GM23248 (cell line): Measurements from ENCODE around the gene TBC1D12. TPM values are rescaled to one million over a fixed set of nuclear protein-coding genes. Genes with fewer than 3 reads are reported as not detected.

Experiments
- DNase-seq: peaks from one replicate; pipeline ENCODE4 v3.0.0-alpha.2; 2015
- H2AFZ ChIP-seq: fragments of 200-600 bp; sonication (generic); 2 replicates; pipeline ENCODE4 v1.6.1; 2016; ENCODE audit warnings: antibody characterized with exemption
- H3F3A ChIP-seq: fragments of 200-600 bp; sonication (generic); 2 replicates; pipeline ENCODE4 v1.6.1; 2016; ENCODE audit warnings: mild to moderate bottlenecking, antibody characterized with exemption, mixed run types; ENCODE audit not compliant: insufficient read depth
- H3K27ac ChIP-seq: fragments of 200-600 bp; sonication (generic); 2 replicates; pipeline ENCODE4 v1.5.1; 2016; ENCODE audit warnings: mild to moderate bottlenecking
- H3K27me3 ChIP-seq: fragments of 200-600 bp; sonication (generic); replicated peaks from 2 replicates; pipeline ENCODE4 v1.6.1; 2016; ENCODE audit warnings: mild to moderate bottlenecking; ENCODE audit not compliant: insufficient read depth
- H3K36me3 ChIP-seq: fragments of 200-600 bp; sonication (generic); 2 replicates; pipeline ENCODE4 v1.6.1; 2016; ENCODE audit warnings: low read depth, mild to moderate bottlenecking
- H3K4me1 ChIP-seq: fragments of 200-600 bp; sonication (generic); 2 replicates; pipeline ENCODE4 v1.6.1; 2016; ENCODE audit warnings: mild to moderate bottlenecking; ENCODE audit not compliant: insufficient read depth
- H3K4me2 ChIP-seq: fragments of 200-600 bp; sonication (generic); one replicate; pipeline ENCODE4 v1.6.1; 2016; ENCODE audit warnings: mild to moderate bottlenecking; ENCODE audit not compliant: unreplicated experiment
- H3K4me3 ChIP-seq: fragments of 200-600 bp; sonication (generic); 2 replicates; pipeline ENCODE4 v1.5.1; 2016; ENCODE audit warnings: mild to moderate bottlenecking
- H3K79me2 ChIP-seq: fragments of 200-600 bp; sonication (generic); 2 replicates; pipeline ENCODE4 v1.6.1; 2016; ENCODE audit warnings: mild to moderate bottlenecking; ENCODE audit not compliant: insufficient read depth
- H3K9ac ChIP-seq: fragments of 200-600 bp; sonication (generic); 2 replicates; pipeline ENCODE4 v1.6.1; 2016; ENCODE audit warnings: mild to moderate bottlenecking
- H3K9me2 ChIP-seq: fragments of 200-600 bp; sonication (generic); 2 replicates; pipeline ENCODE4 v1.6.1; 2016; ENCODE audit warnings: mixed run types, mild to moderate bottlenecking, moderate library complexity; ENCODE audit not compliant: insufficient read depth
- H3K9me3 ChIP-seq: fragments of 200-600 bp; sonication (generic); one replicate; pipeline ENCODE4 v1.6.1; 2017; ENCODE audit warnings: low read depth
- H4K20me1 ChIP-seq: fragments of 200-600 bp; sonication (generic); 2 replicates; pipeline ENCODE4 v1.6.0; 2016; ENCODE audit not compliant: insufficient read depth
- EZH2 ChIP-seq: fragments of 200-600 bp; sonication (generic); IDR thresholded peaks from 2 replicates; pipeline ENCODE4 v1.6.1; 2018; ENCODE audit warnings: antibody characterized with exemption, mild to moderate bottlenecking; ENCODE audit not compliant: insufficient read depth, poor library complexity, severe bottlenecking
- EZH2phosphoT487 ChIP-seq: fragments of 200-600 bp; sonication (generic); IDR thresholded peaks from 2 replicates; pipeline ENCODE4 v1.6.1; 2018; ENCODE audit warnings: antibody characterized with exemption, moderate library complexity, mild to moderate bottlenecking, low read depth; ENCODE audit not compliant: insufficient read depth
- WGBS, 2 experiments: methylation state at CpG; one replicate each; pipeline ENCODE4 v1.1.6; 2015 to 2017; ENCODE audit warnings: low lambda C conversion rate in 2 of 2, low coverage in 1 of 2; ENCODE audit errors: missing lambda C conversion rate in 2 of 2; 5-methylcytosine and 5-hydroxymethylcytosine counted together
- in situ Hi-C: fragments of 300-500 bp; cut with MboI; formaldehyde crosslinking; loops from 2 replicates; pipeline ENCODE4 v1.15.0; 2020
- polyA plus RNA-seq: library from polyadenylated mRNA; unstranded; fragments of >200 nt; fragmentation: Nextera tagmentation; extraction: Ambion mirVana; gene quantifications from 2 replicates; pipeline ENCODE4 v1.2.1, GENCODE V29; 2016
- total RNA-seq: library from RNA; depleted of rRNA; stranded (reverse); fragments of >200 nt; shearing (Covaris generic); gene quantifications from 2 replicates; pipeline ENCODE4 v1.2.3, GENCODE V29; 2014

TBC1D12 gene
- total and polyA plus RNA-seq, 2 experiments from 2014 or later: 6.5 to 12.9 TPM

- H3K79me2 ChIP-seq: peaks cover 49% of the 10 kb centered on the region
- 0 to 3% methylated on average over 2 of the region's 2 CpGs for WGBS, 2 experiments
- H3K4me1 ChIP-seq: peaks cover 22% of the 10 kb centered on the region
- H3K9me3 ChIP-seq: no peaks in the 10 kb centered on the region
- H3K4me3 ChIP-seq: peak overlapping the region; percentile 47
- H3K27me3 ChIP-seq: no peaks in the 10 kb centered on the region
- no peaks in the 10 kb centered on the region for H3K9me2 ChIP-seq
- peaks cover 20% of the 10 kb centered on the region for H3F3A ChIP-seq
- peaks cover 34% of the 10 kb centered on the region for H3K36me3 ChIP-seq
- in situ Hi-C loops: no loop called here
- peak overlapping the region; percentile 47; the same call in 1 of the 2 replicates for H3K9ac ChIP-seq
- no peak for TF ChIP-seq EZH2
- no peak for TF ChIP-seq EZH2phosphoT487
- H3K4me2 ChIP-seq: peak overlapping the region; percentile 74
- H3K27ac ChIP-seq: peak overlapping the region; percentile 58
- H4K20me1 ChIP-seq: no peaks in the 10 kb centered on the region
- DNase-seq: peak; percentile 92
- H2AFZ ChIP-seq: peak overlapping the region; percentile 10; the same call in 1 of the 2 replicates
Observed at GRCh38 chr10:94358480-94358879, 43.9 kb upstream of the TBC1D12 start.

GRCh38 chr10:94361171-94361794 lies 41.1 kb upstream of the TBC1D12 start:
- TF ChIP-seq EZH2 (no peak), EZH2phosphoT487 (no peak)
- Histone ChIP-seq H3F3A (peaks cover 20% of the 10 kb centered on the region), H2AFZ (no peak overlapping the region; the same call in 1 of the 2 replicates), H3K79me2 (peaks cover 49% of the 10 kb centered on the region), H3K36me3 (peaks cover 17% of the 10 kb centered on the region), H3K27me3 (no peaks in the 10 kb centered on the region), H3K4me3 (peak overlapping the region; percentile 88), H3K9ac (peak overlapping the region; percentile 80), H3K9me2 (no peaks in the 10 kb centered on the region), H4K20me1 (no peaks in the 10 kb centered on the region), H3K27ac (no peak overlapping the region), H3K4me2 (peak overlapping the region; percentile 98), H3K4me1 (peaks cover 22% of the 10 kb centered on the region), H3K9me3 (no peaks in the 10 kb centered on the region)
- 56 to 65% methylated on average over 4 of the region's 4 CpGs for WGBS, 2 experiments
- DNase-seq: peak; percentile 49
- in situ Hi-C loops: no loop called here

- H3K9me3 ChIP-seq: no peaks in the 10 kb centered on the region
- H3F3A ChIP-seq: peaks cover 20% of the 10 kb centered on the region
- no peaks in the 10 kb centered on the region for H4K20me1 ChIP-seq
- peak within 1 kb of the TSS; percentile 80 for H3K9ac ChIP-seq
- H3K9me2 ChIP-seq: no peaks in the 10 kb centered on the region
- H3K4me2 ChIP-seq: peak within 1 kb of the TSS; percentile 98
- in situ Hi-C loops: no loop called here
- peak; percentile 99 for DNase-seq
- H3K79me2 ChIP-seq: peaks cover 41% of the 10 kb centered on the region
- peak within 1 kb of the TSS; percentile 100 for H2AFZ ChIP-seq
- TF ChIP-seq EZH2 (no peak), EZH2phosphoT487 (no peak)
- H3K4me3 ChIP-seq: peak within 1 kb of the TSS; percentile 88
- 1% methylated on average over 55 of the region's 55 CpGs for WGBS, 2 experiments
- peaks cover 22% of the 10 kb centered on the region for H3K4me1 ChIP-seq
- H3K36me3 ChIP-seq: 0 out of 2 replicates have a peak, but pooled peaks cover 4% of the 10 kb centered on the region
- H3K27ac ChIP-seq: peak within 1 kb of the TSS; percentile 60
- no peaks in the 10 kb centered on the region for H3K27me3 ChIP-seq
Observed at GRCh38 chr10:94362360-94363250, 39.7 kb upstream of the TBC1D12 start, which contains the start of gene NOC3L. TSS of gene NOC3L (minus strand) at chr10:94362939. CDS start at chr10:94362838, 101 bp downstream.

GRCh38 chr10:94363251-94363565 lies 39.1 kb upstream of the TBC1D12 start:
- Histone ChIP-seq H2AFZ (peak overlapping the region; percentile 100), H3F3A (peaks cover 20% of the 10 kb centered on the region), H3K4me1 (peaks cover 18% of the 10 kb centered on the region), H3K4me2 (peak overlapping the region; percentile 98), H3K9ac (peak overlapping the region; percentile 80), H3K79me2 (peaks cover 35% of the 10 kb centered on the region), H3K36me3 (0 out of 2 replicates have a peak, but pooled peaks cover 4% of the 10 kb centered on the region), H4K20me1 (no peaks in the 10 kb centered on the region), H3K27me3 (no peaks in the 10 kb centered on the region), H3K9me2 (no peaks in the 10 kb centered on the region), H3K9me3 (no peaks in the 10 kb centered on the region), H3K4me3 (peak overlapping the region; percentile 88), H3K27ac (no peak overlapping the region)
- in situ Hi-C loops: no loop called here
- WGBS, 2 experiments: 18 to 20% methylated on average over 8 of the region's 8 CpGs
- TF ChIP-seq EZH2phosphoT487 (no peak), EZH2 (no peak)
- DNase-seq: no peak
